ACHN (cell line): ENCODE data around the gene ADAMTS20.

Experiments used
- DNase-seq: peaks from one replicate; pipeline ENCODE4 v3.0.0-alpha.2; 2015
- in situ Hi-C: cut with HindIII; loops from 2 replicates; pipeline ENCODE4 v1.10.0; 2017; ENCODE audit warnings: low sequenced_read_pairs, low pct_ligation_motif_present, low pct_unique_long_range_greater_than_20kb

ADAMTS20 gene

DNA sequence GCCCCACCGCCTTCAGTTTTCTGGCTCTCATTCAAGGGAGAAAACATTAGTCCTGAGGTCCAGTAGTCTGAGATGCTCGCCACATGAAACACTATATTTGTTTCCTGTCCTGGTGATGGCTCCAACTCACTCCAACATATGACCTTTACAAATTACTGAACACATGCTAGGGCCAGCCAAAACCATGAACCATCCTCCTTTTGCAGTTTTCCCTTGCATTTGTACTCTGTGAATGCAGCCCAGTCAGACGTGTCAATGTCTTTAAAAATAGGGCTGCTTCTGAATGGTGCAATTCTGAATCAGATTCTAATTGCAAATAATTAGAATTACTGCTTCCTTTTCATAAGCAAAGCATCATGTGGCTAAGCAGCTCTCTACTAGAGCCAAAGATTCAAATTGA lies 36.0 kb downstream of the ADAMTS20 start:
- in situ Hi-C loops: no loop called here
- no peak for DNase-seq

DNA sequence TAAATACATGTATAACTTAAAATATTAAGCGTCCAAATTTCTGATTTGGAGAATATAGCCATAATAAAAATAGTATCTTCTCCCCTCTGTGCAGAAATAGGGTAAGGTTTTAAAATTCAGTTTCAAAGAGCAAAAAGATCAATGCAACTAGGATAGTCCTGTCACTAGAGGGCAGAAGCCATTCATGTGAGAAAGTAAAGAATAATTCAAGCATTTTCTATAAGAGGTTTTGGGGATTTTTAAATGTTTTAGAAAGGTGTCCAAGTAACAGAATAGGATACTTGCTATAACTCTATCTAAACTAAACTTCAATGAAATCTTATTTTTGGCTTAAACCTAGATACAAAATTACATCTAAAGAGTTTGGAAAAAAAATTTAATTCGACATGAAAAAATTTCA lies 50.3 kb downstream of the ADAMTS20 start:
- in situ Hi-C loops: no loop called here
- peak; percentile 44 for DNase-seq

DNA sequence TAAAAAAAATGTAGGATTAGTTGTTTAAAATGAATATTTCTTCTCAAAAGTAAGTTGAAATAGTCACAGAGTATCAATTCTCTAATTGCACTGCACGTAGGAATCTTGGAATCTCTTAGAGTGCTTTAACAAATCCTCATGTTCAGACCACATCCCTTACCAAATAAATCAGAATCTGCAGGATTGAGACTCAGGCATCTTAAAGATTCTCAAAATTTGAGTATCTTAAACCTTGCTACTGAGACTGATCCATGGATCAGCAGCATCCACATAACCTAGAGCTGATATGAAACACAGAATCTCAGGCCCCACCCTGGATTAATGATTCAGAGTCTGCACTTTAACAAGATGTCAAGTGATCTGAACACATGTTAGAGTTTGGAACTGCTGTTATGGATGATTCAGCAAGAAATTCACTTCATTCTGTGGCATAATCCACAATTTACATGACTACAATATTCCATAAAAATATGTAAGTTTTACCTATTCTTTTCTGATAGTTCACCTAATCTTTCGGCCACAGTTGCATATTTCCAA lies 58.7 kb downstream of the ADAMTS20 start:
- DNase-seq: no peak
- in situ Hi-C loops: no loop called here

- in situ Hi-C loops: no loop called here
- no peak for DNase-seq
Measured at GRCh38 chr12:43482311-43483085, 69.5 kb downstream of the ADAMTS20 start.

DNA sequence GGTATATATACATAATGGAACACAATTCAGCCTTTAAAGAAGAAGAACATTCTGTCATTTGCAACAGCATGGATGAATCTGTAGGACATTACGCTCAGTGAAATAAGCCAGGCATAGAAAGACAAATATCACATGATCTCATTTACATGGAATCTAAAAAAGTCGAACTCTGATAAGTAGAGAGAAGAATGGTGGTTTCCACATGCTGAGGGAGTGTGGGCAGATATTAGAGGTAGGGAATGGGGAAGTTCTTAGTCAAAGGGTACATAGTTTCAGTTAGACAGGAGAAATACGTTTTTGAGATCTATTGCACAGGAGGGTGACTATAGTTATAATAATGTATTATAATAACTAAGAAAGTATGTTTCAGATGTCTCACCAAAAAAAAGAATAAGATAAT lies 71.4 kb downstream of the ADAMTS20 start:
- no peak for DNase-seq
- in situ Hi-C loops: no loop called here

DNA sequence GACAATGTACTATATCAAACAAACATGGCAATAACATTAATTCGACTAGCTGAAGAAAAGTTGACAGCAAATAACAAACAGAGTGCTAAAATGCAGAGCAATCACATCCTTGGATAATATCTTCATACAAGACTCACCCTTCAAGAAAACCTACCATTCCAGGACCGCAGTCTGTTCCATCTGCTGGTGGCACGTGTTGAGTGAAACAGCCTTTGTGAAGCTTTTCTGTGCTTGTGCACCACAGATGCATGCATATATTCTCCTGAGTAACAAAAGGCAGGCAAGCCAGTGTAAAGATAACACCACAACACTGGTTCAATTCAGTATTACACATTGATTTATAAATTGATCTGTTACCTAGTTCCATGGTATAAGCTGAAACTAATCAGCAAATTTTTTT lies 89.3 kb downstream of the ADAMTS20 start:
- in situ Hi-C loops: no loop called here
- no peak for DNase-seq

GRCh38 chr12:43462080-43462479 lies 89.9 kb downstream of the ADAMTS20 start:
- DNase-seq: no peak
- in situ Hi-C loops: no loop called here

DNA sequence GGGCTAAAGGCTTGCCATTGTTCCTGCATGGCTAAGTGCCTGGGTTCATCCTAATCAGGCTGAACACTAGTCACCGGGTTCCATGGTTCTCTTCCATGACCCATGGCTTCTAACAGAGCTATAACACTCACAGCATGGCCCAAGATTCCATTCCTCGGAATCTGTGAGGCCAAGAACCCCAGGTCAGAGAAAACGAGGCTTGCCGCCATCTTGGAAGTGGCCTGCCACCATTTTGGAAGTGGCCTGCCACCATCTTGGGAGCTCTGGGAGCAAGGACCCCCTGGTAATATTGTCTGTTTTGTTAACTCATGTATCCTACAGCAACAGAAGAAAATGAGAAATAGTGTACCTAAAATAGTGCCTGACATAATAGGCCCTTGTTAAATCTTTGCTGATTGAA lies 92.7 kb downstream of the ADAMTS20 start:
- in situ Hi-C loops: no loop called here
- no peak for DNase-seq

DNA sequence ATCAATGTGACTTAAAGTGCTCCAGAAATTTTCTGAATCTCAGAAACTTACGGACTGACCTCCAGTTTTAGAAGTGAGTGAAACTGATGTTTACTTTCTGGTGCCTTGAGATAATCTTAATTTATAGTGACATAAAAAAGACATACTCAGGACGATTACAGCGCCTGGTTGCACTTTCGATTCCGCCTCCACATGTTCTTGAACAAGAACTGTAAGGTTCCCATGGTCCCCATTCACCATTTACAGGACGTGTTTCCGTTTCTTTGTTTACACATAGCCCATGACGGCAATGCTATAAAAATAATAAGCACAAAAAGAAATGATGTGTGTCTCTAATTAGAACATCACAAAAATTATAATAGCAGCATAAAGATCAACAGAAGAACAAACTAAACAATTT lies 98.2 kb downstream of the ADAMTS20 start:
- in situ Hi-C loops: no loop called here
- no peak for DNase-seq

DNA sequence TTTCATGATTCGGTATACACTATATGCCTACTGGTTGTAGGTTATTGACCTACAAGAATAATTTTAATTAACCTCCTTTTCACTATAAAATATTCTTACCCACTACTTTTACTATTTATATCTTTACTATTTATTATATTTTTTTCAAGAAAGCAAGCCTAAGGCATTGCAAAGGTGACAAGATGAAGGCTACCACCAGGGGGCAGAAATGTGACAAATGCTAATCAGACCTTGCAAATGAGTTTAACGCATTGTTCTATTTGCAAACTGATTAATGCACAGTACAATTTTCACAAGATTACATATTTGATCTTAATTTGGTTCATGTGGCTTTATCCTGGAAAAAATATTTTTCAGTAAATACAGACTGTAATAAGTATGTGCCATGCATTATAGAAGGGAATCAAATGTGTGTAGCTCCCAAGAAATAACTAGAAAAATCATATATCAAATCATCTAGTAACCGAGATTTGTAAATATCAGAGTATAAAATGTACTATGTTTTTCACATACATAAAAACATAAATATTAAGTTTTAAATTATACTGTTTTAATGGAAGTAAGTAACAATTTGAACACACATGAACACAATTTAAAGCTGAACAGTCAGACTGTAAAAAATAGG lies 107.0 kb downstream of the ADAMTS20 start:
- in situ Hi-C loops: no loop called here
- peak; percentile 72 for DNase-seq

DNA sequence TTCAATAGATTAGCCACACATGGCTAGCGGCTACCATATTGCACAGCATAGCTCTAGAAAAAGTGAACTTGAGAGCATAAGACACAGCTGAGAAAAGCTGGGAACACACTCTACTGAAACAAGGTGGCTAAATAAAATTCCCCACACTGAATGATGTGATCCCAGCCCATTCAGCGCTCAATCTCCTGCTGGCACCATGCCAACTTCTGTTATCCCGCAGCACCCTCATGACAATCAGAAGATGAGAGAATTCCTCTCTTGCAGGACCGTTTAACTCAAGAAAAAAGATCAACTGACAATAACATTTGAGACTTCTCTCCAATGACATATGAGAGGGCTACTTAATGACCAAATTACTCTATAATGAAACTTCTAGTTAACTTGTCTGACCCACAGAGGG lies 115.4 kb downstream of the ADAMTS20 start:
- in situ Hi-C loops: no loop called here
- no peak for DNase-seq

DNA sequence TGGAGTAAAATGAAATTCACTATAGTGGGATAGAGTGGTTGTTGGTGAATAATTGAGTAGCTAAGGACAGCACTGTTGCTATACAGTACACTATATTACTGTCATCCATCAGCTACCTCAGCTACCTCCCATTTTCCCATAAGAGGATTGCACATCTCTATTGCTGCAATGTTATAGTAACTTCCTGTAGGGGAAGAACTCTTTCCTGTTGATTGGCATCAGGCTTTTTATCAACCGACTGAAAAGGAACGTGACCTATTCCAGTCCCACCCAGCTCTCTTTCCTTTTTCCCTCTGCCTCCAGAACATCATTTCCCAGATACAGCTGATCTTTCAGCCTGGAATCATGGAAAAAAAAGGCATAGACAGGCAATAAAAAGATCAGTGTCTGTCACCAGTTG lies 117.4 kb downstream of the ADAMTS20 start:
- no peak for DNase-seq
- in situ Hi-C loops: no loop called here

DNA sequence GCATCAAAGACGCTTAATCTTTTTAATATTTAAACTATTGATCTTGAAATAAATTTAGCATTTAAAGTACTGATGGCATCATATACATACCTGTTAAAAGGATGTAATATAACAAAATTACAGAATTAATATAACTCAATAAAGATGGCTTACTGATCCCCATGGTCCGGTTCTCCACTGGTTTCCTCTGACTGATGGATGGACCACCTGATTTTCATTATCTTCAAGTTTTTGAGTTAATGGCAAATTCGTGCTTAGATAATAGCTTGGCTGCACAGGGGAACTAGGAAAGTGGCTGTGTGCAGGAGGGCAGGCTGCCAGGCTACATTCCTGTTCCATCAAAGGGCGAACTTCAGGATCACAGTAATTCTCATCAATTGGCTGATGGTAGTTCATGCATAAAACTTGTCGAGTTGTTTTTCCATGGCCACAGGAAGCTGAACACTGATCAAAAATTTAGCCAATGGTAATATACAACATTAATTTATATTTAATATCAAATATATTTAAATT lies 123.9 kb downstream of the ADAMTS20 start:
- in situ Hi-C loops: no loop called here
- DNase-seq: no peak

GRCh38 chr12:43425361-43425760 lies 126.6 kb downstream of the ADAMTS20 start:
- in situ Hi-C loops: no loop called here
- no peak for DNase-seq

DNA sequence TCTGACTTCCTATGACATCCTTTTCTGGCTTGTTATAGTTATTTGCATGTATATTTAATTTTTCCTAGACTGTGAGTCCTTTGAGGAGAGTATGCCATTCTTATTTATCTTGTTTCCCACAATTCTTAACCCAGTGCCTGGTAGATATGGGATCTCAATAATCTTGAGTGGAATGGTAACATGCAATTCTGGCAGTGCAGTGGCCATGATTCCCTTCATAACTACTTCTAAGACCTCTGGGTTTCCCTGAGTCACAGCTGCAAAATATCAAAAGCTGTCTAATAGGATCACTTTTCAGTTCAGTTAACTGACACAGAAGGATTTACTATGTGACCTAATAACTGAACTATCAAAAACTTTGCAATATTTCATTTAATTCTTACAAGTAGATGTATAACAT lies 135.0 kb downstream of the ADAMTS20 start:
- in situ Hi-C loops: no loop called here
- no peak for DNase-seq

DNA sequence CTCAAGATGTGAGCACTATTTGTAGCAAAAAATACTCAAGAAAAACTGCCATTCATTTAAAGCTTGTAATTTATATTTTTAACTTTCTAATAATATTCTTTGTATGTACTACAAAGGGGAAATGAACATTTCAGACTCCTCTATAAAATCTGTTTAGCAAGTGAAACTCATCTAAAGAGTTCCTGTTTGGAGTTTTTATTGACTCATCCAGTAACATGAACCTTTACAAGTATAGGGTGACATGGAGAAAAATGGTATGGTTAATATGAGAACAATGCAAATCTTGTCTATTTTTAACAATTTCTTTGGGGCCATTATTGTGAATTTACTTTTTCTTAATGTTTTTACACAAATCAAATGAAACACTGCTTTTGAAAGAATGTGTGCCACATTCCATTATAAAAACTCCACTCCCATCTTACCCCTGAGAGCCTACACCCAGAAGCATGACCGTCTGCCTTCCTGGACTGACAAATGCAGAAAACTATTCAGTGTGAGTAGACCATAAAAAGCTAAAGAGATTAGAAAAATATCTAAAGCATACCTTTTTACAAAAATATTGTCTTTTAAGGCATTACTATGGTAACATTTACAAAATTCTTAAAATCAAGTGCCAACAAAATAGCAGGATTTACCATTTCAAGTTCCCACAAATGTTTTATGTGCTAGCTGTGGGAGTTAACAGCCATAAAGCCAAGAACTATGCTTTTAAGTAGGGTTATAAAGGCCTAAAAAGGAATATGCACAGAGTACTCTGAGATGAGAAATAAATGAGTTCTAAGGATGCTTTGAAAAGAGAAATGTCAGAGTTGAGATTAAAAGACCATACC lies 144.0 kb downstream of the ADAMTS20 start:
- no peak for DNase-seq
- in situ Hi-C loops: no loop called here

DNA sequence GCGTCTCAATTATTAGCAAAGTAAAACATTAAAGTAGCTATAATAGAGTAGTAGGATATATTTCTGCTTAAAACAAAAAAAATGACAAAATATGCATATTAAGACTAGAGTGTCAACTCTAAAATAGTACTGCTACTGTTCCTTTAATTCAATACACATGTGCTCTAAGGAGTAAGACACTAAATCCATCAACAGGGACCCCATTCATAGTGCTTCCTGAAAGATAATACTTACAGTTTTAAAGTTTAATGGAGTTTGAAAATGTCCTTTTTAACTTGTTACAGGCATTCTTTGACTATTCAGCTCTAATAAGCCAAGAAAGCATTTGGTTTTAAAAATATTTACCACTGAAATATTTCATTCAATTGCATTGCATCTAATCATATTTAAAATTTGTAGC lies 145.2 kb downstream of the ADAMTS20 start:
- DNase-seq: no peak
- in situ Hi-C loops: no loop called here

DNA sequence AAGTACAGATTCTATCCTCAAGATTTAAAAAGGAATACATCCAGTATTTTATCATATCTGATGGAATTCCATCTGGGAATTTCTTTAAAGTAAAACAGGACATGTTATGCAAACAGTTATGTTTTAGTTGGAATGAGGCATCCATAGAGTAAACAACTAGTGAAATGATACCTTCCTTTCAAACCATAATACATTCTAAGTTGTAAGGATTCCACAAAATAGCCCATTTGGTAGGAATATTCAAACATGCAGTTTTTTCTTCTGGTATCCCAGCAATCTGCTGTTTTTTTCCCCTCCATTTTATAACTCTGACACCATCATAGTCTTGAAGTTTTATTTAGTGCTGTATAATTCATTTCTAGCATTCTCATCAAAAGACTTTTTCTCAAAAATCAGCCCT lies 149.6 kb downstream of the ADAMTS20 start:
- no peak for DNase-seq
- in situ Hi-C loops: no loop called here

GRCh38 chr12:43401096-43401495 lies 150.9 kb downstream of the ADAMTS20 start:
- in situ Hi-C loops: no loop called here
- no peak for DNase-seq
